Skeletal muscle tissue (tissue), 4 donors: ENCODE measurements around the gene MYL6B. TPM values are rescaled to one million over a fixed set of nuclear protein-coding genes. Genes with fewer than 3 reads are reported as not detected.

Experiments used
- H3K27ac ChIP-seq: one replicate; pipeline ENCODE4 v1.7.0; 2013; ENCODE audit warnings: mild to moderate bottlenecking, low read depth, low read length, inconsistent platforms
- H3K27me3 ChIP-seq, 3 donors: one replicate each; pipeline ENCODE4 v1.7.0; 2013; ENCODE audit warnings: low read length in 3 of 3; ENCODE audit not compliant: control insufficient read depth in 3 of 3, insufficient read depth in 3 of 3
- H3K36me3 ChIP-seq, 3 donors: one replicate each; pipeline ENCODE4 v1.7.0; 2013; ENCODE audit warnings: low read length in 3 of 3; ENCODE audit not compliant: control insufficient read depth in 3 of 3, insufficient read depth in 3 of 3
- H3K4me1 ChIP-seq, 3 donors: one replicate each; pipeline ENCODE4 v1.7.0; 2013; ENCODE audit warnings: low read length in 3 of 3, mild to moderate bottlenecking in 3 of 3; ENCODE audit not compliant: control insufficient read depth in 3 of 3, insufficient read depth in 3 of 3
- H3K4me3 ChIP-seq, 3 donors: one replicate each; pipeline ENCODE4 v1.7.0; 2013; ENCODE audit warnings: low read length in 3 of 3
- H3K9ac ChIP-seq, 3 donors: one replicate each; pipeline ENCODE4 v1.7.0; 2013; ENCODE audit warnings: low read length in 3 of 3, mild to moderate bottlenecking in 3 of 3, moderate library complexity in 2 of 3, low read depth in 1 of 3
- H3K9me3 ChIP-seq, 3 donors: one replicate each; pipeline ENCODE4 v1.7.0; 2013; ENCODE audit warnings: low read length in 3 of 3; ENCODE audit not compliant: control insufficient read depth in 3 of 3
- total RNA-seq: library from RNA; depleted of rRNA; stranded (reverse); fragments of >200 nt; gene quantifications from one replicate; pipeline ENCODE4 v1.2.3, GENCODE V29; 2014
- donor health status: Osteomylitis.

Gene MYL6B
- total RNA-seq, 1 donor from 2014 or later: 451 TPM

- H3K27me3 ChIP-seq: no peaks in the 10 kb centered on the region
- H3K9me3 ChIP-seq: no peaks in the 10 kb centered on the region
- H3K9ac ChIP-seq: no peak overlapping the region
- H3K4me1 ChIP-seq: no peaks in the 10 kb centered on the region
- H3K27ac ChIP-seq: no peak overlapping the region
- no peak overlapping the region for H3K4me3 ChIP-seq
- H3K36me3 ChIP-seq: peaks cover 22 to 31% (median 29%) of the 10 kb centered on the region in 3 donors
Observed at GRCh38 chr12:56202838-56203237, 50.5 kb downstream of the MYL6B start.

DNA sequence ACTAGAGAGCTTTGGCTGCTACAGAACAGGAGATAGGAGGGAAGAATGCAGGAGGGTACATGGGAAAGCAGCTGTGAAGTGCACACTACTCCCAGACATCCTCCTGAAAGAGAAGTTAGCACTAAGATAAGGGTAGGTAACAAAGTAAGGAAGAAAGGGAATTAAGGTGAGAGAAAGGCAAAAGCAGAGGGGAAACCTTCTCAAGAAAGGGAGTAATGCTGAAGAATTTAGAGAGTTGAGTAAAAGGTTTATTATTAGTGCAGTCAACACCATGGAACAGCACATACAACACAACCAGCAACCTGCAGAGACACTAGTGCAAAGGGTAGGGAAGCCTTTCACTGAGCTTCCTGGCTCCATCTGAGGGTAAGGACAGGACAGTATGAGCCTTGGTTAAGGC lies 51.9 kb downstream of the MYL6B start:
- no peaks in the 10 kb centered on the region for H3K4me1 ChIP-seq
- H3K27ac ChIP-seq: no peak overlapping the region
- H3K4me3 ChIP-seq: no peak overlapping the region
- no peaks in the 10 kb centered on the region for H3K27me3 ChIP-seq
- H3K9me3 ChIP-seq: no peaks in the 10 kb centered on the region
- no peak overlapping the region for H3K9ac ChIP-seq
- H3K36me3 ChIP-seq: peaks cover 30 to 35% (median 33%) of the 10 kb centered on the region in 3 donors

- no peak overlapping the region for H3K27ac ChIP-seq
- H3K4me3 ChIP-seq: no peak overlapping the region
- no peak overlapping the region for H3K9ac ChIP-seq
- peaks cover 38 to 43% (median 40%) of the 10 kb centered on the region in 3 donors for H3K36me3 ChIP-seq
- peaks cover 2 to 8% (median 3%) of the 10 kb centered on the region in 3 donors for H3K4me1 ChIP-seq
- H3K9me3 ChIP-seq: no peaks in the 10 kb centered on the region
- no peaks in the 10 kb centered on the region for H3K27me3 ChIP-seq
Observed at GRCh38 chr12:56205445-56205844, 53.1 kb downstream of the MYL6B start.

DNA sequence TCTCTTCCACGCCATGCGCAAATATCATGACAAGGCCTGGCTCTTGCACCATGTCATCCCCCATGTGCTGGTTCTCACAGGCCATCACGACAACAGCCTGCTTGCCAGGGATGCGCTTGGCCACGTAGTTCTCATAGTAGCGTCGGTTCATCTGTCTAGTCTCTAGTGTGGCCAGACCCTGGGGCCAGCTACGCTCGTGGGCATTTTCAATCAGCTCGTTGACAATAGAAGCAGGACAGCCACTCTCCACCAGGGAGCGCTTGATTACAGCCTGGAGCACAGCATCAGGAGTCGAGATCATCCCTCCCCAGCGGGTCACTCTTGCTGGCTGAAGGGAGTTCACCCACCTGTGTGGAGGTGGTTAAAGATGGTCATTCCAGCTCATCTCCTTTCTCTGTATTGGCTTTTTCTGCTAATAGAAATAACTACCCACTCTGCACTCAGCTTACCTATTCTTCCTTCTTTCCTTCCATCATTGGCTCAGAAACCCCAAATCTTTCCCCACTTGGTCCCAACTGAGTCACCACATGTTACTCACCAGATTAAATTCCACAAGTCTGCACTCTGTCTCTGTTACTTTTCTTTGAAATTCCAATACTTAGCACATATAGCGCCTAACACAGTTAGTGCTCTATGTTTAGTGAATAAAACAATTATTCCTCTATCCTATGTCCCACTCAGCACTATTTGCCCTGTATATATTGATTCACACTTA lies 54.2 kb downstream of the MYL6B start:
- Histone ChIP-seq H3K4me3 (no peak overlapping the region), H3K36me3 (peaks cover 42 to 47% (median 43%) of the 10 kb centered on the region in 3 donors), H3K27me3 (no peaks in the 10 kb centered on the region), H3K9ac (no peak overlapping the region), H3K4me1 (peaks cover 2 to 8% (median 3%) of the 10 kb centered on the region in 3 donors), H3K9me3 (no peaks in the 10 kb centered on the region), H3K27ac (no peak overlapping the region)

Other genes starting within 250 kb of the MYL6B start
- gene PYM1, start 224.7 kb upstream of the MYL6B start, total RNA-seq: 16.2 TPM
- 6.8 TPM for gene DGKA, start 221.4 kb upstream of the MYL6B start, total RNA-seq
- gene PMEL, start 186.5 kb upstream of the MYL6B start, total RNA-seq: 0.52 TPM
- gene CDK2, start 185.8 kb upstream of the MYL6B start, total RNA-seq: 9.4 TPM
- gene RAB5B, start 178.5 kb upstream of the MYL6B start, total RNA-seq: 34.4 TPM
- gene SUOX, start 155.3 kb upstream of the MYL6B start, total RNA-seq: 7.8 TPM
- 1.6 TPM for gene IKZF4, start 131.5 kb upstream of the MYL6B start, total RNA-seq
- 36.5 TPM for gene RPS26, start 110.7 kb upstream of the MYL6B start, total RNA-seq
- 154 TPM for gene ERBB3, start 72.4 kb upstream of the MYL6B start, total RNA-seq
- gene PA2G4, start 48.0 kb upstream of the MYL6B start, total RNA-seq: 53.8 TPM
- 4,392 TPM for gene RPL41, start 36.0 kb upstream of the MYL6B start, total RNA-seq
- gene ZC3H10, start 34.3 kb upstream of the MYL6B start, total RNA-seq: 5.7 TPM
- 149 TPM for gene ESYT1, start 24.3 kb upstream of the MYL6B start, total RNA-seq
- 859 TPM for gene MYL6, start 5.8 kb downstream of the MYL6B start, total RNA-seq
- 43.8 TPM for gene SMARCC2, start 36.9 kb downstream of the MYL6B start, total RNA-seq
- 30.8 TPM for gene RNF41, start 69.3 kb downstream of the MYL6B start, total RNA-seq
- 14.1 TPM for gene NABP2, start 71.8 kb downstream of the MYL6B start, total RNA-seq
- not detected for gene SLC39A5, start 77.5 kb downstream of the MYL6B start, total RNA-seq
- gene ANKRD52, start 105.8 kb downstream of the MYL6B start, total RNA-seq: 6.8 TPM
- gene COQ10A, start 114.4 kb downstream of the MYL6B start, total RNA-seq: 12.0 TPM
- 137 TPM for gene CS, start 147.7 kb downstream of the MYL6B start, total RNA-seq
- gene CNPY2, start 163.4 kb downstream of the MYL6B start, total RNA-seq: 25.1 TPM
- gene PAN2, start 181.4 kb downstream of the MYL6B start, total RNA-seq: 19.3 TPM
- not detected for gene IL23A, start 186.3 kb downstream of the MYL6B start, total RNA-seq
- 85.6 TPM for gene STAT2, start 207.5 kb downstream of the MYL6B start, total RNA-seq
- not detected for gene APOF, start 210.3 kb downstream of the MYL6B start, total RNA-seq